NCI-H1092 treated with DMSO at 0.1 percent for 48 hours (cell line): Measurements from ENCODE around the gene RAX2.
"Not testable (repeated sequence)": the region's sequence is repeated elsewhere in the genome, so short reads cannot be mapped to it uniquely, and the experiment has no call there.

Source experiments
- DNase-seq: peaks from one replicate; lab custom pipeline; 2025; lab: John Stamatoyannopoulos, UW

The RAX2 gene

DNA sequence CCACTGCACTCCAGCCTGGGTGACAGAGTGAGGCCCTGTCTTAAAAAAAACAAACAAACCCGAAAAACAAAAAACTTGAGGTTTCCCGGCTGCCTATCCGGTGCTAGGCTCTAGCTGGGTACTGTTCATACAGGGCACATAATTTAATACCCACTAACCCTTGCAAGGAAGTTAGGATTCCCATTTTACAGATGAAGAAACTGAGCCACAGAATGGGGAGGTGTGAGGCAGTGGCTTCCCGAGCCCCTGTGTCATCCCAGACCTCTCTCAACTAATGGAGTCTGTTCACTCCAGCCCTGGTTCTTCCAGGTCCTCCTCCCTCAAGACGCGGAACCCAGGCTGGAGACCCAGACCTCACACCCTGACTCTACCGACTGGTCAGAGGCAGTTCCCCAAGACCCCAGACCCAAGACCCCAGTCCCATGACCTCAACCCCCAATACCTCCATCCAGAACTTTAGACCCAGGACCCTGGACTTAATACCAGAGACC is 11.1 kb downstream of the RAX2 start:
- no peak for DNase-seq

DNA sequence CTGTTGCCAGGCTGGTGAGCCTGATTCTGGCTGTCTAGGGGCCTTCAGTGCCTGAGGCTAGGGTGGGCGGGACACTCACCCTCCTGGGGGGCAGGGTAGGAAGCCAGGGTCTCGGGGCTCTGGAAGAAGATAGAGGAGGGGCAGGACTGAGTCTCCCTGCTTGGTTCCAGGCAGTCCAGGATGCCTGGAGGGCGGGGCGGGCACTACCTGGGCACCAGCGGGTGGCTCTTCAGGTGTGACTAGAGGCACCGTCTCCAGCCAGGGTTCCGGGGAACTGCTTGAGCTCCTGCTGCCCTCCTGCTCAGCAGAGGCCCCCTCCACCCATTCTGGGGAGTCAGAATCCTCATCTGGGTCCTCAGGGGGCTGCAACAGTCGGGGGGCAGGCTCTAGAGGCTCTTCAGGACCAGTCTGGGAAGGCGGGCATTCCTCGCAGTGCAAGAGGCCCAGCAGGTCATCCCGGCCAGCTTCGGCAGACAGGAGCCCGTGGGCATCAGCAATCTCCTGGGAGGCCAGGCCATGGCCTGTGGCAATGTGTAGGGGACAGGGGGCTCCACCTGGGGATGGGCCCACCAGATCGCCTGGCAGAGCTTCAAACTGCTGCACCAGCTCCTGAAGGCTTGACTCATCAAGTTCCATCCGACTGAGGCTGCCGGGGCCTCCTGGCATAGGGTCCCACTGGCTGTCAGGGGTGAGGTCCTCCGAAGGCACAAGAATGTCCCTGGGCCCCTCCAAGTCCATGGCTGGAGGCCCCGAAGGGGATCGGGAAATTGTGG is 12.4 kb downstream of the RAX2 start:
- no peak for DNase-seq

DNA sequence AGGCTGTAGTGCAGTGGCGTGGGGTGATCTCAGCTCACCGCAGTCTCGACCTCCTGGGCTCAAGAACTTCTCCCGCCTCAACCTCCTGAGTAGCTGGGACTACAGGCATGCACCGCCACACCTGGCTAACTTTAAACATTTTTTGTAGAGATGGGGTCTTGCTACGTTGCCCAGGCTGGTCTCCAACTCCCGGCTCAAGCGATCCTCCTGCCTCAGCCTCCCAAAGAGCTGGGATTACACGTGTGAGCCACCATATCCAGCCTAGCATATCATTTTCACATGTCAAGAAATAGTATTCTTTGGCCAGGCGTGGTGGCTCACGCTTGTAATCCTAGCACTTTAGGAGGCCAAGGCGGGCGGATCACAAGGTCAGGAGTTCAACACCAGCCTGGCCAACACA is 13.7 kb downstream of the RAX2 start:
- not testable (repeated sequence) for DNase-seq

DNA sequence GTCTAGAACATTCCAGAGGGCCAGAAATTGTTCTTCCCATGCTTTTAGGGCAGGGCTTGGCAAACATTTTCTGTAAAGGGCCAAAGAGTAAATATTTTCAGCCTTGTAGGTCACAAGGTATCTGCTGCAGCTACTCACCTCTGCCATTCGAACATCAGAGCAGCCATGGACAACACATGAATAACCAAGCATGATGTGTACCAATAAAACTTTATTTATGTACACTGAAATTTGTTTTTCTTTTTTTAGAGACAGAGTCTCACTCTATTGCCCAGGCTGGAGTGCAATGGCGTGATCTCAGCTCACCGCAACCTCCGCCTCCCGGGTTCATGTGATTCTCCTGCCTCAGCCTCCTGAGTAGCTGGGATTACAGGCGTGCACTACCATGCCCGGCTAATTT is 14.3 kb downstream of the RAX2 start:
- not testable (repeated sequence) for DNase-seq

DNA sequence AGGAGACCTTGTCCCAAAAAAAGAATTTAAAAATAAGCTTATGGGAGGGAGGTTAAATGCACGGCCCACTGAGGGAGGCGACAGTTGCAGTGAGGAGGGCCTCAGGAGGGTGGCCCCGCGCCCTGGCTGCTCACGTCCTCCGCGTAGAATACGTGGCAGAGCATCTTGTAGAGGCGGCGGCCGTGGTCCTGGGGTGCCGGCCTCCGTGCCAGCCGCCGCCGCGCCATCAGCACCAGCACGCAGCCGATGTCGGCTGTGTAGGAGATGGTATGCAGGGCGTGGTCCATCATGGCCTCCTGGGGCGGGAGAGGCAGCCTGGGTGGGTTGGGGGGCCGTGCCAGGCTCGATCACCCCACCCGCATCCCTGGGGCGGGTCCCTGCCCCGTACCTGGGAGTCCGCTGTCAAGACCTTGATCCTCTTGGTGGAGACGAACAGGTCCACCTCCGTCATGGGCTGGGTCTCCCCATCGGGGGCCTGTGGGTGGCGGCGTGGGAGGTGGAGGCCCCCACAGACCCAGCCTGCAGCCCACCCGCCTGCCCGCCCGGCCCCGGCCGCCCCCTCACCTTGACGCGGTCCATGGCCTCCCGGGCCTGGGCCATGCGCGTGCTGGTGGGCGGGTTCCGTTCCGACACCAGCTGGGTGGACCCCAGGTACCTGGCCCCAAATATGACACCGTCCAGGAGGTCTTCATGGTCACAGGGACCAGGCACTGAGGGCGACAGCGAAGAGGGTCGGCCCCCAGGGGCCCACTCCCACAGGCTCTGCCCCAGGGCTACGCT is 18.2 kb downstream of the RAX2 start:
- no peak for DNase-seq

DNA sequence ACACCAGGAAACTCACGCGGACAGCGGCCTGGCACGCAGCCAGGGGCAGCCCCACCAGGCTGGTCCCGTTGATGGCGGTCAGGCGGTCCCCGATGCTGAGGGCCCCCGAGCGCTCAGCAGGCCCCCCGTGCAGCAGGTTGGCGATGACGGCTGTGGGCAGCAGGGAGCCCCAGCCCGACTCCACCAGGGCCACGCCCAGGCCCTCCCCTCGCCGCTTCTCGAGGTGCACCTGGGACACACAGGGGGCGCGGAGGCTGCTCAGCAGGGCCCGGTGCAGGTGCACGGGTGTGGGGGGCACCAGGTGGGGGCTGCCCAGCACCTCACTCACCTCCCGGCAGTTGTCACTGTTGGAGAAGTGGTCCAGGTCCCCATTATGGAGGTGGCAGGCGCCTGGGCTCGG is 19.5 kb downstream of the RAX2 start:
- DNase-seq, result no peak

DNA sequence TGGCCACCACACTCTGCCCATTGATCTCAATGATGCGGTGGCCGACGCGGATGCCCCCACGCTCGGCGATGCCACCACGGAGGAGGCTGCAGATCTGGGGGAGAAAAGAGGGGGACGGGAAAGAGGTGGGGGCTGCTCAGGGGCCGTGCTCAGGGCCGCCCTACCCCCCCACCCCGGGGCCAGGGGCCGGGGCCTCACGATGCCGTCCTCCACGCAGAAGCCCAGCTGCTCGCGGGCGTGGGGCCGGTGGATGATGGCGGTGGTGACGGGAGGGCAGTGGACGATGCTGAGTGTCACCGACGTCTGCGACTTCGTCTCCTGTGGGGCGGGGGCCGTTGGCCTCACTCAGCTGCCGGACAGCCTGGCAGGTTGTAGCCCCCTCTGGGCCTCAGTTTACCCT is 20.8 kb downstream of the RAX2 start:
- no peak for DNase-seq

DNA sequence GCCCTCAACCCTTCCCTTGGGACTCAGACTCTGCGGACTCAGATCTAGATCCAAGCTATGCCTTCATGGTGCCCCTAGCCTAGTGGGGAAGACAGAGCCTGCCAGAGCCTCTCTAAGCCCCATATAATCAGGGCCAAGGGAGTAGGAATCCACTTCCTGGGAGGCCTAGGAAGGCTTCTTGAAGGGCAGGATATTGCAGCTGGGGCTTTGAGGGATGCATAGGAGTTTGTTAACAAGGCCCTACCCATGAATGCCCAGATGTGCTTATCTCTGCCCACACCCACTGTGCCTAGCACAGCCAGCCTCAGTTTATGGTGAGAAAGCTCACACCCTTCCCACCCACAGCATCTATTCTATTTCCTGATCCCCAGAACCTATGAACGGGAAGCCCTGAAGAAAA is 21.8 kb downstream of the RAX2 start:
- no peak for DNase-seq

DNA sequence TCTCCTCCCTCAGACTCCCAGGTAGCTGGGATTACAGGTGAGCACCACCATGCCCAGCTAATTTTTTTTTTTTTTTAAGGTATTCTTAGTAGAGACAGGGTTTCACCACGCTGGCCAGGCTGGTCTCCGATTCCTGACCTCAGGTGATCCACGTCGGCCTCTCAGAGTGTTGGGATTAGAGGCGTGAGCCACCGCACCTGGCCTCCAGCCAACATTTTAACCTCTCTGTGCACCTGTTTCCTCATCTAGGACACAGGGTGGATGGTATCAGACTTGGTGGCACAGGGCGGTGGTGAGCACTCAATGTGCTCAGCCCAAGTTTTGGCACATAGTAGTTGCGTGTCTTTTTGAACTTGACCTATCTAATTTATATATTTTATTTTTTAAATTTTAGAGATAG is 23.1 kb downstream of the RAX2 start:
- DNase-seq, result no peak

DNA sequence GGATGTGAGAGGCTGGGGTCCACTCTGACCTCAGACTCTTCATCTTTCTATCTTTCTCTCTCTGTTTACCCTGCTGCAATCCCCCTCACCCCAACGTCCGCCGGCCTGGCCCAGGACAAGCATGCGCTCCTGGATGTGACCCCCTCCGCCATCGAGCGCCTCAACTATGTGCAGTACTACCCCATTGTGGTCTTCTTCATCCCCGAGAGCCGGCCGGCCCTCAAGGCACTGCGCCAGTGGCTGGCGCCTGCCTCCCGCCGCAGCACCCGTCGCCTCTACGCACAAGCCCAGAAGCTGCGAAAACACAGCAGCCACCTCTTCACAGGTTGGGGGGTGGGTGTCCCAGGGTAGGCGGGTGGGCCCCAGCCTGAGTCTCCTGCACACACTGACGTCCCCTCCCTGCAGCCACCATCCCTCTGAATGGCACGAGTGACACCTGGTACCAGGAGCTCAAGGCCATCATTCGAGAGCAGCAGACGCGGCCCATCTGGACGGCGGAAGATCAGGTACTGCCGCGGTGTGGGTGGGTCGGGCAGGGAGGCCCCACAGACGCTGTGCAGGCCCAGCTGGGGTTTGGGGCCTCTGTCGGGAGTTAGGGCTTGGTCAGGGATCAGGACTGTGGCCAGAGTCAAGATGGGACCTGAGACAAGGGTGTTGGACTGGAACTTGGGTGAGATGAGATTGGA is 25.5 kb downstream of the RAX2 start:
- DNase-seq, result no peak

- DNase-seq, result no peak
Observed at GRCh38 chr19:3745363-3746045, 26.5 kb downstream of the RAX2 start.

GRCh38 chr19:3743486-3743885 is 28.5 kb downstream of the RAX2 start:
- no peak for DNase-seq

GRCh38 chr19:3740431-3740830 is 31.6 kb downstream of the RAX2 start:
- no peak for DNase-seq

DNA sequence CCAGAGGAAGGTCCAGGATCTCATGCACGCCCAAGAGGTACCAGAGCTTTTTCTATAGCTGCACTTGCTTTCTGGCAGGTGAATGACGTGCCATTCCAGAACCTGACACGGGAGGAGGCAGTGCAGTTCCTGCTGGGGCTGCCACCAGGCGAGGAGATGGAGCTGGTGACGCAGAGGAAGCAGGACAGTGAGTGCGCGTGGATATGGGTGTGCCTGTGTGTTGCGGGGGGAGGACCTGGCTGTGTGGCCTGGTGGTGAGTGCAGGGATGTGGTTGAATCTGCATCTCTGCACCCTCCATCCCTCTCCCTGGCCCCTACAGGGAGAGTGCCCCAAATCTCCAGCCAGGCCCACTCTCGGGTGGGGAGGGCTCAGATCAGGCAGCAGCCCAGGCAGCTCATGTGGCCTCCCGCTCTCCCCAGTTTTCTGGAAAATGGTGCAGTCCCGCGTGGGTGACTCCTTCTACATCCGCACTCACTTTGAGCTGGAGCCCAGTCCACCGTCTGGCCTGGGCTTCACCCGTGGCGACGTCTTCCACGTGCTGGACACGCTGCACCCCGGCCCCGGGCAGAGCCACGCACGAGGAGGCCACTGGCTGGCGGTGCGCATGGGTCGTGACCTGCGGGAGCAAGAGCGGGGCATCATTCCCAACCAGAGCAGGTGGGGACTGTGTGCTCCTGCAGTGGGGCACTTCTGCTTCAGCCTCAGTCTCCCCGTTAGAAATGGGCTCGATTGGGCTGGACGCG is 33.4 kb downstream of the RAX2 start:
- no peak for DNase-seq

DNA sequence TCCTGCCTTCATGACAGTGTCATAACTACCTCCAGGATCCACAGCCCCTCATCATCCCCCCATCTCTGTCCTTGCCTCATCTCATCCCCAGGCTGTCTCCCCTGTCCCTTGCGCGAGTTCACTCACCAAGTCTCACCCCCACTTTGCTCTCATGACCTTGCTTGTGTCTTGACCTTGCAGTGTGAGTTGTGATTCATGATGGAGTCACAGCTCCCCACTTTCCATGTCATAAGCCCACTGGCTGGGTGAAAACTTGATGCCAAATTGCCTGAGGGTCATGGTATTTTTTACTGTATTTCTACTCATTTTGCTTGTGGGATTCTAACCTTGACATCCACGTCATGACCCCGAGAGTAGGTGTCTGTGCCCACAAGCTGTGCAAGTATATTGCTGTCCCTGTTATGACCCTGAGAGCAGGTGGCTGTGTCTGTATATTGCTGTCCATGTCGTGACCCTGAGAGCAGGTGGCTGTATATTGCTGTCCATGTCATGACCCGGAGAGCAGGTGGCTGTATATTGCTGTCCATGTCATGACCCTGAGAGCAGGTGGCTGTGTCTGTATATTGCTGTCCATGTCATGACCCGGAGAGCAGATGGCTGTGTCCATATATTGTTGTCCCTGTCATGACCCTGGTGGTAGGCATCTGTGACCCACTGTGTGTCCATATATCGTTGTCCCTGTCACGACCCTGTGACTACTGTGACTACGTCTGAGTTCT is 34.4 kb downstream of the RAX2 start:
- DNase-seq, result no peak

DNA sequence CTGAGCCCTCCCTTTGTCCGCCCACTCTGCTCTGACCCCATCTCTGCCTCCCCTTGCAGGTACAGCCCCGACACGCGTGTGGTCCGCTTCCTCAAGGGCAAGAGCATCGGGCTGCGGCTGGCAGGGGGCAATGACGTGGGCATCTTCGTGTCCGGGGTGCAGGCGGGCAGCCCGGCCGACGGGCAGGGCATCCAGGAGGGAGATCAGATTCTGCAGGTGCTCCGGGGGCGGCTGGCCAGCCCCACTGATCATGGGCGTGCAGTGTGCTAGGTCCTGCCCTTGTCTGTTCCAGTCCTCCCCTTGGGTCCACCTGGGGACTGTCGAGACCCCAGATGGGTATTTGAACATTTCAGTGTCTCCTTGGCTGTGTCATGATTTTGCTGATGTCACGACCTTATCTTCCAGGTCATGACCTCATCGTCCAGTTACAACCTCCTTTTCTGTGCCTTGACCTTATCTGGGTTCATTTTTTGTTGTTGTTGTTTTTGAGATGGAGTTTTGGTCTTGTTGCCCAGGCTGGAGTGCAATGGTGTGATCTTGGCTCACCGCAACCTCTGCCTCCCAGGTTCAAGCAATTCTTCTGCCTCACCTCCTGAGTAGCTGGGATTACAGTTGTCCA is 35.8 kb downstream of the RAX2 start:
- no peak for DNase-seq

GRCh38 chr19:3734310-3734600 is 37.8 kb downstream of the RAX2 start:
- DNase-seq, result no peak

DNA sequence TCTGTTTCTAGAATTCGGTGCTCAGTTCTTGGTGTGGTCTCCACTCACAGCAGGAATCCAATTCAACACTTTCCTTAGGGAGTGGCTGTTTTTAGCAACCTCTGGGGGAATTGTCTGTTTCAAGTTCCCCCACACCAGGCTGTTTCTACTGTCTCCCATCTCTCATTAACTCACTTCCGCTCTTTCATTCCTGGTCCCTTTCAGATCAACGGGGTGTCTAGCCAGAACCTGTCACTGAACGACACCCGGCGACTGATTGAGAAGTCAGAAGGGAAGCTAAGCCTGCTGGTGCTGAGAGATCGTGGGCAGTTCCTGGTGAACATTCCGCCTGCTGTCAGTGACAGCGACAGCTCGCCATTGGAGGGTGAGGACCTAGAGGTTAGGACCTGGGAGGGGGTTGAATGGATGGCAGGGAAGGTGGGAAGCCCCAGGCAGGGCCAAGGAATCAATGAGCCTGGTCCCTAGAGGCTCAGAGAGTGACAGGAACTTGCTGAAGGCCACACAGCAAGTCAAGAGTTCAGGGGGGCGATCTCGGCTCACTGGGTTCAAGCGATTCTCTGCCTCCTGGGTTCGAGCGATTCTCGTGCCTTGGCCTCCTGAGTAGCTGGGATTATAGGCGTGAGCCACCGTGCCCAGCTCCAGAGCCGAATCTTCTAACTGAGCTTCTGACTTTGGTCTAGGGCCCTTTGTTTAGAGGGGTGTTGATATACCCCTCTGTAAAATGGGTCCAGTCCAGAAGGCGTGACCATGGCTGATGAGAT is 38.3 kb downstream of the RAX2 start:
- no peak for DNase-seq

GRCh38 chr19:3732108-3732507 is 39.9 kb downstream of the RAX2 start:
- DNase-seq, result no peak

GRCh38 chr19:3730457-3730958 is 41.5 kb downstream of the RAX2 start:
- DNase-seq, result no peak
